HCT116 (cell line): Measurements from ENCODE around the gene PTX4. TPM values are rescaled to one million over a fixed set of nuclear protein-coding genes. Genes with fewer than 3 reads are reported as not detected.

Source experiments
- ATAC-seq: fragments of 200-7000 bp; cut with Tn5 transposase; 2 replicates; pipeline ENCODE4 v1.9.1; 2020; ENCODE audit warnings: mild to moderate bottlenecking, moderate library complexity
- BruUV-seq: library from RNA; stranded (reverse); fragments of 400-500 nt; replicated peaks from 2 replicates; lab custom pipeline; 2021; lab: Mats Ljungman, UMichigan
- CTCF ChIA-PET: fragments of 300-600 bp; sonication (Branson Sonifier 250); formaldehyde crosslinking; loops from one replicate; lab custom pipeline; 2021; ENCODE audit warnings: antibody characterized with exemption; lab: Charles Lee
- POLR2A ChIA-PET: fragments of 300-600, 350-600 bp; sonication (Branson Sonifier 250); formaldehyde crosslinking; loops from one replicate; lab custom pipeline; 2021; ENCODE audit warnings: antibody characterized with exemption; lab: Charles Lee
- RAD21 ChIA-PET, 2 experiments: fragments of 300-600 bp; sonication (Branson Sonifier 250); formaldehyde crosslinking; loops; one replicate each; lab custom pipeline; 2023; ENCODE audit warnings: low total read pairs in 2 of 2; ENCODE audit not compliant: uncharacterized antibody in 2 of 2, unreplicated experiment in 2 of 2, low non-redundant PET in 1 of 2; lab: Charles Lee
- DNase-seq: peaks from one replicate; pipeline ENCODE4 v3.0.0-alpha.2; 2010; ENCODE audit warnings: low read depth, low spot score
- H2AFZ ChIP-seq: fragments of 200-600 bp; shearing (Covaris generic), sonication (generic); 2 replicates; pipeline ENCODE4 v1.6.1; 2017; ENCODE audit warnings: low read depth, mixed run types, mixed read lengths, antibody characterized with exemption, low read length; ENCODE audit not compliant: poor library complexity, severe bottlenecking
- H3K27ac ChIP-seq: 2 replicates; pipeline ENCODE4 v1.5.1; 2012; ENCODE audit warnings: low read depth, low read length
- H3K27me3 ChIP-seq: fragments of 200-600 bp; sonication (generic); 2 replicates; pipeline ENCODE4 v1.6.1; 2016; ENCODE audit warnings: mixed run types, low read length, mixed read lengths; ENCODE audit not compliant: insufficient read depth
- H3K36me3 ChIP-seq, 2 experiments: fragments of 200-500 bp in 1 of 2; fragments of 200-600 bp in 1 of 2; sonication (Bioruptor generic) in 1 of 2; sonication (generic) in 1 of 2; 2 replicates each; pipeline versions ENCODE4 v1.5.1 to v1.6.1; 2014 to 2016; ENCODE audit warnings: low read length in 2 of 2, inconsistent platforms in 1 of 2, mixed read lengths in 1 of 2, mixed run types in 1 of 2; ENCODE audit not compliant: insufficient read depth in 2 of 2, control insufficient read depth in 1 of 2
- H3K4me1 ChIP-seq, 2 experiments: fragments of 200-600 bp in 1 of 2; sonication (generic) in 1 of 2; 2 replicates each; pipeline versions ENCODE4 v1.5.1 to v1.6.1; 2012 to 2017; ENCODE audit warnings: low read length in 2 of 2, inconsistent platforms in 1 of 2, mild to moderate bottlenecking in 1 of 2, mixed read lengths in 1 of 2, mixed run types in 1 of 2, moderate library complexity in 1 of 2; ENCODE audit not compliant: insufficient read depth in 2 of 2, control insufficient read depth in 1 of 2
- H3K4me2 ChIP-seq: fragments of 200-600 bp; sonication (generic); 2 replicates; pipeline ENCODE4 v1.6.1; 2017; ENCODE audit warnings: mixed run types, low read length, mixed read lengths
- H3K4me3 ChIP-seq, 2 experiments: fragments of 200-600 bp in 1 of 2; sonication (generic) in 1 of 2; replicated peaks in 1 of 2; 2 replicates each; pipeline ENCODE4 v1.5.1; 2011 to 2016; ENCODE audit warnings: low read length in 2 of 2, control low read depth in 1 of 2, low read depth in 1 of 2, mild to moderate bottlenecking in 1 of 2, mixed read lengths in 1 of 2, mixed run types in 1 of 2
- H3K79me2 ChIP-seq: fragments of 200-600 bp; sonication (generic); 2 replicates; pipeline ENCODE4 v1.6.1; 2017; ENCODE audit warnings: mild to moderate bottlenecking, mixed run types, low read length, moderate library complexity, mixed read lengths; ENCODE audit not compliant: insufficient read depth
- H3K9ac ChIP-seq: fragments of 200-600 bp; sonication (generic); 2 replicates; pipeline ENCODE4 v1.6.1; 2016; ENCODE audit warnings: low read length, mixed read lengths
- H3K9me2 ChIP-seq: fragments of 200-600 bp; sonication (generic), shearing (Covaris generic); 2 replicates; pipeline ENCODE4 v1.6.1; 2017; ENCODE audit warnings: mixed run types, mild to moderate bottlenecking, moderate library complexity; ENCODE audit not compliant: insufficient read depth
- H3K9me3 ChIP-seq, 2 experiments: fragments of 200-500 bp in 1 of 2; fragments of 200-600 bp in 1 of 2; sonication (Bioruptor generic) in 1 of 2; sonication (generic) in 1 of 2; 2 replicates each; pipeline ENCODE4 v1.6.1; 2014 to 2017; ENCODE audit warnings: low read length in 2 of 2, mixed read lengths in 2 of 2, inconsistent platforms in 1 of 2, low read depth in 1 of 2, mild to moderate bottlenecking in 1 of 2, mixed run types in 1 of 2, moderate library complexity in 1 of 2; ENCODE audit not compliant: control insufficient read depth in 1 of 2, insufficient read depth in 1 of 2
- H4K20me1 ChIP-seq: fragments of 200-600 bp; sonication (generic), shearing (Covaris generic); 2 replicates; pipeline ENCODE4 v1.6.1; 2017; ENCODE audit warnings: mixed run types, mild to moderate bottlenecking, moderate library complexity; ENCODE audit not compliant: insufficient read depth
- CBX3 ChIP-seq: IDR thresholded peaks from 2 replicates; pipeline ENCODE4 v1.6.1; 2012; ENCODE audit warnings: low read depth
- CEBPB ChIP-seq: IDR thresholded peaks from 2 replicates; pipeline ENCODE4 v1.6.1; 2012; ENCODE audit warnings: low read depth
- EGR1 ChIP-seq: IDR thresholded peaks from 2 replicates; pipeline ENCODE4 v1.6.1; 2012; ENCODE audit warnings: low read depth
- ELF1 ChIP-seq: IDR thresholded peaks from 2 replicates; pipeline ENCODE4 v1.6.1; 2012; ENCODE audit warnings: low read depth, borderline replicate concordance
- EZH2 ChIP-seq: fragments of 200-600 bp; sonication (generic); IDR thresholded peaks from 2 replicates; pipeline ENCODE4 v1.6.1; 2017; ENCODE audit warnings: antibody characterized with exemption, mixed run types
- JUND ChIP-seq: IDR thresholded peaks from 2 replicates; pipeline ENCODE4 v1.6.1; 2012
- REST ChIP-seq: IDR thresholded peaks from 2 replicates; pipeline ENCODE4 v1.6.1; 2012; ENCODE audit warnings: low read depth
- SRF ChIP-seq: IDR thresholded peaks from 2 replicates; pipeline ENCODE4 v1.6.1; 2012; ENCODE audit warnings: low read depth
- ZFX ChIP-seq: fragments of 450-650 bp; IDR thresholded peaks from 2 replicates; pipeline ENCODE4 v1.6.1; 2017
- ZNF274 ChIP-seq: fragments of 200-500 bp; sonication (Bioruptor generic); IDR thresholded peaks from 2 replicates; pipeline ENCODE4 v1.6.1; 2014; ENCODE audit warnings: mild to moderate bottlenecking, low read depth, low read length, inconsistent platforms
- intact Hi-C: fragments of 100-400 bp; cut with micrococcal nuclease; formaldehyde crosslinking; loops from 2 replicates; pipeline ENCODE4 v1.10.0; 2022
- total RNA-seq: library from RNA; stranded (reverse); gene quantifications from one replicate; pipeline ENCODE4 v1.2.1, GENCODE V29; 2021; ENCODE audit not compliant: unreplicated experiment

PTX4 gene
- total RNA-seq, 1 experiment from 2014 or later = not detected

- TF ChIP-seq REST (no peak), CBX3 (no peak)
These were observed 20.8 kb upstream of the PTX4 start (continued) for GRCh38 chr16:1509307-1510221.

- H3K27me3 ChIP-seq = no peaks in the 10 kb centered on the region
- POLR2A ChIA-PET = no interaction called here
- no peak overlapping the region for H3K9ac ChIP-seq
- H3K79me2 ChIP-seq = no peaks in the 10 kb centered on the region
- H4K20me1 ChIP-seq = no peaks in the 10 kb centered on the region
- no peaks in the 10 kb centered on the region for H3K9me3 ChIP-seq
- no peak overlapping the region for H3K4me2 ChIP-seq
- TF ChIP-seq ZFX (no peak), CEBPB (no peak), EZH2 (no peak), EGR1 (no peak), JUND (no peak), ZNF274 (no peak), SRF (no peak), ELF1 (no peak)
- no peak overlapping the region for H2AFZ ChIP-seq
- H3K27ac ChIP-seq = no peak overlapping the region
- intact Hi-C loops = no loop called here
- ATAC-seq = no peak
- CTCF ChIA-PET = no interaction called here
- no peaks in the 10 kb centered on the region for H3K9me2 ChIP-seq
- H3K36me3 ChIP-seq = peaks cover 0 to 3% of the 10 kb centered on the region in 2 experiments; a peak in 1 of 4 replicates
- BruUV-seq = no TSS peak
- no peaks in the 10 kb centered on the region for H3K4me1 ChIP-seq
- no peak for DNase-seq
- H3K4me3 ChIP-seq = no peak overlapping the region
- RAD21 ChIA-PET = no interaction called here
These were observed 19.9 kb upstream of the PTX4 start for GRCh38 chr16:1508494-1509187.
